ENCODE measurements around the gene SMARCC2.
"Not testable (repeated sequence)": the region's sequence is repeated elsewhere in the genome, so short reads cannot be mapped to it uniquely, and the experiment has no call there.

Gene SMARCC2

DNA sequence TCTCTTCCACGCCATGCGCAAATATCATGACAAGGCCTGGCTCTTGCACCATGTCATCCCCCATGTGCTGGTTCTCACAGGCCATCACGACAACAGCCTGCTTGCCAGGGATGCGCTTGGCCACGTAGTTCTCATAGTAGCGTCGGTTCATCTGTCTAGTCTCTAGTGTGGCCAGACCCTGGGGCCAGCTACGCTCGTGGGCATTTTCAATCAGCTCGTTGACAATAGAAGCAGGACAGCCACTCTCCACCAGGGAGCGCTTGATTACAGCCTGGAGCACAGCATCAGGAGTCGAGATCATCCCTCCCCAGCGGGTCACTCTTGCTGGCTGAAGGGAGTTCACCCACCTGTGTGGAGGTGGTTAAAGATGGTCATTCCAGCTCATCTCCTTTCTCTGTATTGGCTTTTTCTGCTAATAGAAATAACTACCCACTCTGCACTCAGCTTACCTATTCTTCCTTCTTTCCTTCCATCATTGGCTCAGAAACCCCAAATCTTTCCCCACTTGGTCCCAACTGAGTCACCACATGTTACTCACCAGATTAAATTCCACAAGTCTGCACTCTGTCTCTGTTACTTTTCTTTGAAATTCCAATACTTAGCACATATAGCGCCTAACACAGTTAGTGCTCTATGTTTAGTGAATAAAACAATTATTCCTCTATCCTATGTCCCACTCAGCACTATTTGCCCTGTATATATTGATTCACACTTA, 17.3 kb upstream of the SMARCC2 start:
- DNase-seq: peak; percentile 56

DNA sequence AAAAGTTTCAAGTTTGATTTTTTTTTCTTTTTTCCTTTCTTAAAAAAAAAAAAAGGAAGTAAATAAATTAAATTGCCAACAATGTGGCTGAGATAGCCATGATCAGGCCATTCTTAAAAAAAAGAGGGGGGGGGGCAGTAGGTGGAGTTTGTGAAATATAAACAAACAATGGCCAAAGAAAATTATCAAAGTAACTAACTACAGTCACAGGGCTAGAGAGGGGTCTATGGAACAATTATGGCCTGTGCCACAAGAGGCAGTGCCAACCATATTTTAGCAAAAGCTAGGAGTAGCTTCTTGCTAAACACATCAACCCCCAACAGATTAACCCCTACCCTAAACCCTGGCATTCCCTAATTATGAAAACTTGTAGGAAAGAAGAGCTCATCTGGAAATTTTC, 16.2 kb upstream of the SMARCC2 start:
- no peak for DNase-seq

DNA sequence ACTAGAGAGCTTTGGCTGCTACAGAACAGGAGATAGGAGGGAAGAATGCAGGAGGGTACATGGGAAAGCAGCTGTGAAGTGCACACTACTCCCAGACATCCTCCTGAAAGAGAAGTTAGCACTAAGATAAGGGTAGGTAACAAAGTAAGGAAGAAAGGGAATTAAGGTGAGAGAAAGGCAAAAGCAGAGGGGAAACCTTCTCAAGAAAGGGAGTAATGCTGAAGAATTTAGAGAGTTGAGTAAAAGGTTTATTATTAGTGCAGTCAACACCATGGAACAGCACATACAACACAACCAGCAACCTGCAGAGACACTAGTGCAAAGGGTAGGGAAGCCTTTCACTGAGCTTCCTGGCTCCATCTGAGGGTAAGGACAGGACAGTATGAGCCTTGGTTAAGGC, 15.0 kb upstream of the SMARCC2 start:
- no peak for DNase-seq

DNA sequence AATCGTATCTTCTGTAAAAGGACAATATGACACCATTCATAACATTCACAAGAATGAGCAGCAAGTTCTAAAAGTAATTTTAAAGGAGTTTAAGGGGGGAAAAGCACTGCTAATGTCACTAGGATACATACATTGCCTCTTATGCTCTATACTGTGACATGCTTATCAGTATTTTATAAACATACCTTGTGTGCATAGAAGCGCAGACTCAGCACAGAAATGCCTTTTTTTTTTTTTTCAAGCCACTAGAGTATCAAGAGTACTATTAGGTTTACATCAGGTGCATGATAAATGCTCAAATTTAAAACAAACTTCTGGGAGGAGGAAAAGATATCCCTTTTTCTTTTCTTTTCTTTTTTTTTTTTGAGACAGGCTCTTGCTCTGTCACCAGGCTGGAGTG, 13.6 kb upstream of the SMARCC2 start:
- no peak for DNase-seq

DNA sequence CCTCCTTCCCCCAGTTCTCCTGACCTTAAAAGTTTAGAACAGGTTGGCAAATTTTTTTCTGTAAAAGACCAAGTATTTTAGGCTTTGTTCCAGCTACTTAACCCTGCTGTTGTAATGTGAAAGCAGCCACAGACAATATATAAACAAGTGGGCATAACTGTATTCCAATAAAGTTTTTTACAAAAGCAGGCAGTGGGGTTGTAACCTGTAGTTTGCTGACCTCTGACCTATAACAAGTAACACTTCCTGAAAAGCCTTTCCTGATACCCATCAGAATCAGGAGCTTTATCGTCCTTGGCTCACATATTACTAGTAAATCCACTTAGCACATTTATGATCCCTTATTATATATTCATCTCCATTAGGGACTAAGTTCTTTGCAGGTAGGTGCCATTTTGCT, 13.1 kb upstream of the SMARCC2 start:
- no peak for DNase-seq

DNA sequence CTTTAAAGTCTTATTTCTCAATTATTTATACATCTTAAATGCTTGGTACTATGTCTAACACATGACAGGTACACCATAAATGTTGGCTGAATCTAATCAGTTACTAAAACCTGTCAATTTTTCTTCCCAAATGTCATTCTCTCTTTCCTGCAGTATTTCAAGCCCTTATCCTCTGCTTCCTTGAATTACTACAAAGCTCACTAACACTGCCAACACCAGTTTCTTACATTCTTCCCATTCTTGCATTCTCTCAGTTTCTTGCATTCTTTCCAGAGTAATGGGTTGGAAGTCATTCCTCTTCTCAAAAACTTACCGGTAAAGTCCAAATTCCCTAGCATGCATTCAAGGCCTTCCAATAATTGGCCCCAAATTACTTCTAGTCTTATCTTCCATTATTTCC, 9.6 kb upstream of the SMARCC2 start:
- DNase-seq: no peak

DNA sequence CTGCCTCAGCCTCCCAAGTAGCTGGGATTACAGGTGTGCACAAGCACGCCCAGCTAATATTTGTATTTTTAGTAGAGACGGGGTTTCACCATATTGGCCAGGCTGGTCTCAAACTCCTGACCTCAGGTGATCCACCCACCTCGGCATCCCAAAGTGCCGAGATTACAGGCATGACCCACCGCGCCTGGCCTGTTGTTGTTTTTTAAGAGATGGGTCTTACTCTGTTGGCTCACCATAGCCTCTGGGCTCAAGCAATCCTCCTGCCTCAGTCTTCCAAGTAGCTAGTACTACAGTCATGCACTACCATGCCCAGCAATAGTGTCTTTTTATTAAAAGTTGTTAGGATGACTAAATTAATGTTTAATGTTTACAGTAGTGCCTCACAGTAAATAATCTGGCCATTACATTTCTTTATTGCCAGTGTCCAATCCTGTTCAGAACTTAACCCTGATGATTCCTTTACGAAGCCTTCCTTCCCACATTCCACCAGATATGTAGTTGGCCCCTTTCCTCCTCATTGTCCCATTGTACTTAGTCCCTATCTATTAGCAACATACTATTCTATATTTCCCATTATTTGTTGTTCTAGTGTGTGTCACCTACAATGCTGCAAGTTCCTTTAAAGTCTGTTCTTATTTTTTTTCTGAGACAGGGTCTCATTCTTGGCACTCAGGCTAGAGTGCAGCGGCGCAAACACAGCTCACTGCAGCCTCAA, 8.8 kb upstream of the SMARCC2 start:
- no peak for DNase-seq

DNA sequence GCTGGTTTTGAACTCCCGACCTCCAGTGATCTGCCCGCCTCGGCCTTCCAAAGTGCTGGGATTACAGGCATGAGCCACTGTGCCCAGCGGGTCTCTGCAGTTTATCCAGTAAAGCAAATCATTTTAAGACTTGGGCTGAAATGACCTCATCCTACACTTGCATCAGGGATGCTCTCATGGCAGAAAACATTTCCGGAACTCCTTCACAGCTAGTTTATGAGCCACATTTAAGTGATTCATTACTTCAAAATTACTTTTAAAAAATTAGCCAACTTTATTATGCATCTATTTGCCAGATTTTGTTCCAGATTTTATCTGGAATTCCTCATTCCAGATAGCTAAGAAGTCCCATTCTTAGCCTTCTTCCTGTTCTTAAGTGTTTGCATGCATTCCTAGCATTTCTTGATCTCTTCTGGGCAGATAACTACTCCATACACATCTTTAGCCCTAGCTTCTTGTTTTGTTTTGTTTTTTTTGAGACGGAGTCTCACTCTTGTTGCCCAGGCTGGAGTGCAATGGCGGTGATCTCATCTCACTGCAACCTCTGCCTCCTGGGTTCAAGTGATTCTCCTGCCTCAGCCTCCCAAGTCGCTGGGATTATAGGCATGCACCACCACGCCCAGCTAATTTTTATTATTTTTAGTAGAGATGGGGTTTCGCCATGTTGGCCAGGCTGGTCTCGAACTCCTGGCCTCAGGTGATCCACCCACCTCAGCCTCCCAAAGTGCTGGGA, 7.7 kb upstream of the SMARCC2 start:
- not testable (repeated sequence) for DNase-seq

DNA sequence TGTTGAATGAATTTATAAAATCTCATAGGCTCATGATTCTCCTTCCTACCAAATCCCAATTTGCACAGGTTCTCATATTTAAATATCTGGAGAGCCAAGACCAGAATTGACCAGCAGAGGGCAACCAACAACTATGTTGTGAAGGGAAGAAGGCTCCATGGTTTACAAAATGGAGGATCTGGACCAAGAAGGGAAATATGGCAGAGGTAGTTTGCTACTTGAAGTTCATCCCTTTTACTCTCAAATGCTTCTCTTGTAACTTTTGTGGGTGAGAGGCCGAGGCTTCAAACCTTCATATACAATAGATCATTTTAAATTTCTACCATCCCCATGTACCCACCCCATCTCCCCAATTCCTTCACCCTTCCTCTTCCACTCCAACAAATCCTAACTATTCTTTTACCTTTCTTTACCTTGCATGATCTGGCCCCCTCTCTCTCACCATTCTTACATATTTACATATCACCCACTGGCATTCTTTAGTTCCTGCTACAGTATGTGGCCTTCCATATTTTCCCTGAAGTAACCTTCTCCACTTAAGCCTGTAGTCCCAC, 3.8 kb upstream of the SMARCC2 start:
- DNase-seq: peak; percentile 74 to 76

DNA sequence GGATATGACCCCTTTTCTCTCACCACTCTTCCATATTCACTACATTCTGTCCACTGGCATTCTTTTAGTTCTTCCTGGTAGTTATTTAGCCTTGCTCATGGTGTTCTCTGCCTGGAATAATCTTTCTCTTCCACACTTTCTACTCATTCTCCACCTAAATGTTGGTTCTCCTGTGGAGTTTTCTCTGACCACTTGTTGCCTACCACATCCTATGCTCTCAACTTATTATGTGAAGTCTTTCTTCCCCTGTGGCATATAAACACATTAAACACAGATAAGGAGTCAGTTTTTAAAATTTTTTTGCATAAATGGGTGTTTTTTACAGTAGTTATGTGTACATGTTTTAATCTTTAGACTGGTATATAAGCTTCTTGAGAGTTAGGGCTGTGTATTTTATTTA, 3.3 kb upstream of the SMARCC2 start:
- no peak for DNase-seq

DNA sequence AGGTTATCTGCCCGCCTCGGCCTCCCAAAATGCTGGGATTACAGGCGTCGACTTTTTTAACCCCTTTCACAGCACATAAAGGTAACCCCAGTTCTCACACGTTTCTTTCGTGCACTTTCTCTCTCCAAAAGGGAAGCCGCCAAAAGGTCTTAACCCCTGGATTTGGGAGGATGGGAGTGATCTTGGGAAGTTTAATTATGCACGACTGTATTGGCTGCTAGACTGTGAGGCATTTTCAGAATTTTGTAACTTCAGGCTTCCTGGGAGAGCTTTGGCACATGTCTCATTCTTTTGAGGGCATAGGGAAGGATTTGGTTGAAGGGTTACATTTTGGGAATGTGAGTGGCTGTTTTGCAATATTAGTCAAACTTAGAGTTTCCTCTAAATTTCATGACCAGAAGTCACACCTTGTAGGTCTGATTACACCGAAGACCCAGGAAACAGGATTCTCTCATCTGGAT, 1.4 kb upstream of the SMARCC2 start:
- no peak for DNase-seq

DNA sequence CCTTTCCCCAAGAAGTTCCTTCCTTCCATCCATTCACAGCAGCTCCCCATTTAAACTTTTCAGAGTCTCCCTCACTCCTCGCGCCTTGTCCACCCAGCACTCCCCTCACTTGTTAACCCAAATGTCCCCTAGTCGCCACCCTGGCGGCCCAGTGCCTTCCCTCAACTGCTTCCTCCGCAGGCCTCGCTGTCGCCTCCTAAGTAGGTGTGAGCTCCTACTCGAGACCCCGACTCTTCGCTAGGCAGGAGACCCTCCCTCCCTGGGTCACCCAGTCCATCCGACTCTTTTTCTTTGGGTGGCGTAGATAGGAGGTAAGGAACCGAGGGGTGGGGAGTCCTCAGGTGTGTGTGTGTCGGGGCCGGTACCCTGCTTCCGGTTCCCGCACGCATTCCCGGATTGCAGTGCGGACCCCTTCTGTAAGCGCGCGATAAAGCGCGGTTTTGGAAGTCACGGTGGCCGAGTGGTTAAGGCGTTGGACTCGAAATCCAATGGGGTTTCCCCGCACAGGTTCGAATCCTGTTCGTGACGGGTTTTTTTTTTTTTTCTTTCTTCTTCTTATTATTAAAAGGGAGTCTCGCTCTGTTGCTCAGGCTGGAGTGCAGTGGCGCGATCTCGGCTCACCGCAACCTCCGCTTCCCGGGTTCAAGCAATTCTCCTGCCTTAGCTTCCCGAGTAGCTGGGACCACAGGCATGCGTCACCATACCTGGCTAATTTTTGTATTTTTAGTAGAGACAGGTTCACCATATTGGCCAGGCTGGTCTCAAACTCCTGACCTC, 823 bp upstream of the SMARCC2 start:
- DNase-seq: peak; percentile 97 to 98

DNA sequence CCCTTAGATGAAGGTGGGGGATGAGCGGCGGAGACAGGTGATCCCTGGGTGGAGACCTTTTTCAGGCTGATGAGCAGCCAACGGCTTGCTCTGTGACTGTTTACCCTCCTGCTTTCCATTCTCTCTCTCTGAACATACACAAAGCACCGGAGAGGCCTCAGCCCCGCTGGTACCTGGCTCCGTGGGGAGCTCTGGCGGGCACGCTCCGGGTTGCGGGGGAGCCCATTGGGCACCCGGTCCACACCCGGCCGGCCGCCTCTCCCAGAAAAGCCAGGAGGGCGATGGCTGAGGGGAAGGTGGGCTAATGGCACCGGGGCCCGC, 545 bp downstream of the SMARCC2 start:
- peak; percentile 48 to 50 for DNase-seq

DNA sequence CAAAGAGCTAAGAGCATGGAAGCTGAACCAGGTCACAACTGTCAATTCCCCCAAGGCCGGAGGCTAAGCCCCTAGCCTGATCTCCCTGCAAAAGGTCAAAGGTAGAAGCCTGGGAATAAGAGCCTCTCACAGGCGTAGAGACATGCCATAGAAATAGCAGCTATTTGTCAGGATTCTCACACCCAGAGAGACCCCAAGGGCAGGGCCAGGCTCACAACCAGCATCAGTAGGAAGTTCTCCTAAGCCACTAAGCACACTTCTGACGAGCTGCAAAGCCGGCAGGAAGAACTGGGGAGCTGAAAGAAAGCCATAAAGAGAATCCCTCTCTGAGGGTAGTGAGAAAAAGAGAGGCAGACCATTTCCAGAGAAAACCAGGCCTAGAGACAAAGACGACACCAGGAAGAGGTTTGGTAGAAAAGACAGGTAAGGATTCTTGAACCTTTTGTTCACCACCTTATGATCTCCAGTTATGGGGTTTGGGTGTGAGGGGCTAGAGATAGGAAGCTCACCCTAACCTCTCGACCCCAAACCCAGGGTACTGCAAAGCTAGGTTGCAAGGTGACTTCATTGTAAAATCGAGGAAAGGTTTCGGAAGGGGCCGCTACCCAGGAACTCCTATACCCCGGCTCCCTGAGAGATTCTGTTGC, 1.0 kb downstream of the SMARCC2 start:
- no peak for DNase-seq

DNA sequence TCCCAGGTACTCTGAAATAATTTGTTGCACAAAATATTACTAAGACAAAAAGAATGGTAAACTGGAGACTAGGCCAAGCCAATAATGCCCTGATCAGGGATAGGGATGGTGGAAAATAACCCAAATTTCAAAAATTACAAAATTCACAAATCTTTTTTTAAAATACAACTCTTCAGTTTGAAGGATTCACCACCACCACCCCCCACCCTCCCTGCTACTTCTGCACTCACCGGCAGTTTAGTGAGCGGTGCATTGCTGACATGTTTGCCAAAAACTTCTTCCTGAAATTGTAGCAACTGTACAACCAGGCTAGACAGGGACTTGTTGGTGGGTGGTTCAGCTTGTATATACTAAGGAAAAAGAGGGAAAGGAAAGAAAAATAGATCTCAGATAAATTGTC, 2.3 kb downstream of the SMARCC2 start:
- no peak for DNase-seq

DNA sequence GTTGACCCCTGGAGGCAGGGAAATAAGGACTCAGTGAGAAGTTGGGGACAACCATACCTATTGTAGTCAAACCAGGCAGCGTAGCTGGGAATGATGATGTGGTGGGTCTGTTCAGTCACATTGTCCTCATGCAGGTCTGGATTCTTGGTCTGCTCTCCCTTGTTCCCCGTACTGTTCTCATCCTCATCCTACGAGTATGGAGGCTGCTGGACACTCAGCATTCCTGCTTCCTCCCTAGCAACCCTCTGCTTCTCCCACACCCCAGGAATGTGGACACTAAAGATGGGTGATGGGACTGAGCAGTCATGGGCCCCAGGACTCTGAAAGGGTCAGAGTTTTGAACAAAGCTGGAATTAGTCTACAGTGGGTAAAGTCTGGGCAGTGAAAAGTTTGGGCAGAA, 10.9 kb downstream of the SMARCC2 start:
- DNase-seq: no peak

DNA sequence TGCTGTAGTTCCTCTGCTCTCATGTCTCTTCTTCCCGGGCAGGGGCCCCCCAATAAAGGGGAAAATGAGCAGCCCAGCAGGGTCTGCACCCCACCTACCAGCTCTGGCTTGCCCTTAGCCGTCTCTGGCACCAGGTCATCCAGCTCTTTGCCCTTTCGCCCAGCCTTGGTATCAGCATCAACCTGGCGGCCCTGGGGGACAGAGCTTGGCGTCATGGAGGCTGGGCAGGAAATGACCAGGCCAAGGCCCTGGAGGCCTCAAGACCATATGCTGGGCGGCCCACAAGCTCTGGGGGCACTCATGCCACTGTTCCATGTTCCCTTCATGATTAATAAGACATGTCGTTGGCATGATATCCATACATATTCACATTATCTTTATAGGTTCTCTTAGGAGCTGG, 16.4 kb downstream of the SMARCC2 start:
- DNase-seq: no peak

DNA sequence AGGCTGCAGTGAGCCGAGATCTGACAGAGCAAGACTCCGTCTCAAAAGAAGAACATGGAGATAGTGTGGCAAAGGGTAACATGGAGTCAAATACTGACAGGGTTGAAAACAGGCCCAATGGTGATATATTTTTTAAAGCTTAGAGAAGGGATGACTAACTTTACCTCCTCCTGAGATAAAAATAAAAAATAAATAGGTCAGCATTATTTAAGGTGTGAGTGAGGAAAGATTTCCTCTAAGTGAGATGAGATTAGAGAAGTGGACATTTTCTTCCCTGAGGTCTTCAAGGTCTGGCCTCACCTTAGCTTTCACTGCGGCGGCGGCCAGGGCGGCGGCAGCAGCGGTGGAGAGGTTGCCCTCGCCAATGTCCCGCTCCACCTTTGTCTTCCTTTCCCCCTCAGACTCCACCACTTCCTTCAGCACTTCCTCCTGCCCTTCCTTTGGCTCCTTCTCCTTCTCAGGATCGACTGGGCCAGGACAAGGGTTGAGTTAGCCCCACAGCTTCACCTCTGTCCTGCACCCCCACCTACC, 20.0 kb downstream of the SMARCC2 start:
- no peak for DNase-seq

DNA sequence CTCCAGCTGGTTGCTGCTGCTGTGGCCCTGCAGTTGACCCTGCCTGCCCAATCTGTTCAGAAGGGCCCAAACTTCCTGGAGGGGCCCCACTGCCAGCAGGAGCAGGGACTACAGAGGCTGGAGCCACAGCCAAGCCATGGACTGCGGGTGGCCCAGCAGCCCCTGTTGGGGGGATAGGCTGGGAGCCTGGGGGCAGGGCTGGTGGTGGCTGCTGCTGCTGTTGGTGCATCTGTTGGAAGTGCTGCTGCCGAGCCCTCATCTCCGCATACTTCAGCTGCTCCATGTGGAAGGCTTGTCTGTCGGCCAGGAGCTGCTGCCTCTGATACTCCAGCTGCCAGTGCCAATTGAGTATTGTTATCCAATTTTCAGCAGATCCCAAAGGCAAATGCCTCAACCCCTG, 23.9 kb downstream of the SMARCC2 start:
- no peak for DNase-seq

DNA sequence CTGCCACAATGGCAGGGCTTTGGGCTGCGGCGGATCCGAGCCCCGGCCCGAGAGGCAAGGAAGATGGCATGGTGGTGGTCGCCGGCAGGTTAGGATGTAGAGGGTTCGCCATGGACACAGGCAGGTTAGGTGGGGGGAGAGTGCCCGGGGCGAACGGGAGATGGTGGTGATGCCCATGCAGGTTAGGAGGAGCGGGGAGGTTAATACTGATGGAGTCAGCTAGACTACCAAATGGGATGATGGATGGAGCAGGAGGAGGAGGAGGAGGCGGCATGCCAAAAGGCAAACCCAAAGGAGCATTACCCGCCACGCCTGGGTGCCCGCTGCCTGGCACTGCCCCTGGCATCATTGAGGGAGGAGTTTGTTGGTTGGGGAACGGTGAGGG, 24.9 kb downstream of the SMARCC2 start:
- DNase-seq: no peak

DNA sequence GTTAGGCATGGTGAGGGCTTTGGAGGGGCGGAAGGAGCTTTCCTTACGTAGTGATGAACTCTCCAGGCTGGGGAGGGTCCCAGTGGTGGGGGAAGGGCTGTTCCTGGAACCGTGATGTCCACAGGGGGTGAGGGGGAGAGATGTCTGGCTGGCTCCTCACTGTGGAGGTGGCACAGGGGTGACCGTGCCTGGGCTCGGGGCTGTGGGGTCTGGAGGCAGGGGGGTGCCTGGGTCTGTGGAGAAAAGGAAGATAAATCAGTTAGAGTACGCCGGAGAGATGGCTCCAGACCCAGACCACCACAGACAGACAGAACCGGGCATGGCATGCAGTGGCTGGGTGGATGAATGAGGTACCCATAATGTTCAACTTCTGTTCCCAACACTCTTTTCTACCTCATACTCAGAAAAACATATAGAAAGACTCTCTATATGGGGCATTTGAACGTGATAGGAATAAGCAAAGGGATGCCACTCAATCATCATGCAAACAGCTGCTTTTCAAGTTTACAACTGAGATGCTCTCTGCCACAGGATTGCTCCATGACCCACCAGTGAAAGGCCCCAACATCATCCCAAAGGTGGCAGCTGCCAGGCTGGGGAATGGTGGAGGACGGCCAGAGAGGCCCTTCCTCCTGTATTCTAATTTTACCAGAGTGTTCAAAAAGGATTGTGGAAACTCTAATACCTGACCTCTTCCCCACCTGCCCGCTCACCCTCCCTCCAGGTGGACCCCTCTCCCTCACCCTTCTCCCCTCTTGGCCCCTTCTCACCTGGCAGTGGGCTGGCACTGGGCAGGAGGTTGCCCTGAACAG, 25.5 kb downstream of the SMARCC2 start:
- no peak for DNase-seq

Measured in activated T-cell treated with anti-CD3 and anti-CD28 coated beads, Interleukin-2, amount 50 U/mL, for 48 hours (primary cell).